GM19025 (cell line): Measurements from ENCODE around the gene NRG2.

Experiments
- ATAC-seq: cut with Tn5 transposase; IDR thresholded peaks from one replicate; pipeline ENCODE4 v1.9.1; 2021; ENCODE audit warnings: mild to moderate bottlenecking, low read depth, moderate library complexity; ENCODE audit not compliant: unreplicated experiment

Gene NRG2

GRCh38 chr5:139823757-139824355 lies 219.2 kb downstream of the NRG2 start:
- ATAC-seq, result no peak

GRCh38 chr5:139822553-139823425 lies 220.3 kb downstream of the NRG2 start:
- no peak for ATAC-seq

GRCh38 chr5:139821806-139822552 lies 221.1 kb downstream of the NRG2 start:
- no peak for ATAC-seq

- no peak for ATAC-seq
These were observed 222.5 kb downstream of the NRG2 start for GRCh38 chr5:139820606-139821005.

GRCh38 chr5:139820130-139820529 lies 223.0 kb downstream of the NRG2 start:
- no peak for ATAC-seq

GRCh38 chr5:139817970-139818369 lies 225.1 kb downstream of the NRG2 start:
- ATAC-seq, result no peak

- no peak for ATAC-seq
These were observed 225.7 kb downstream of the NRG2 start for GRCh38 chr5:139817362-139817761.

GRCh38 chr5:139816566-139816965 lies 226.5 kb downstream of the NRG2 start:
- no peak for ATAC-seq

- no peak for ATAC-seq
These were observed 228.3 kb downstream of the NRG2 start for GRCh38 chr5:139814704-139815280.

GRCh38 chr5:139814191-139814601 lies 228.9 kb downstream of the NRG2 start:
- no peak for ATAC-seq

- no peak for ATAC-seq
These were observed 230.0 kb downstream of the NRG2 start for GRCh38 chr5:139812836-139813805.

GRCh38 chr5:139812323-139812722 lies 230.8 kb downstream of the NRG2 start:
- no peak for ATAC-seq

GRCh38 chr5:139811274-139811607 lies 231.9 kb downstream of the NRG2 start:
- no peak for ATAC-seq

GRCh38 chr5:139810341-139811273 lies 232.5 kb downstream of the NRG2 start:
- ATAC-seq, result no peak

- no peak for ATAC-seq
These were observed 233.7 kb downstream of the NRG2 start for GRCh38 chr5:139809331-139809810.

GRCh38 chr5:139808481-139809330 lies 234.4 kb downstream of the NRG2 start:
- no peak for ATAC-seq

GRCh38 chr5:139807647-139808030 lies 235.5 kb downstream of the NRG2 start:
- ATAC-seq, result no peak
